Activated CD8-positive, alpha-beta memory T cell treated with anti-CD3 and anti-CD28 coated beads for 4 hours (primary cell): ENCODE data around the gene EPN2.

Experiments used
- DNase-seq, 2 donors: peaks; one replicate each; pipeline ENCODE4 v3.0.0-alpha.2; 2020; ENCODE audit warnings: low read depth in 2 of 2

Gene EPN2

GRCh38 chr17:19365833-19366636, 128.9 kb downstream of the EPN2 start:
- no peak for DNase-seq

- no peak for DNase-seq
Observed at GRCh38 chr17:19366637-19366972, 129.4 kb downstream of the EPN2 start.

- no peak for DNase-seq
Observed at GRCh38 chr17:19368229-19368628, 131.1 kb downstream of the EPN2 start.

- no peak for DNase-seq
Observed at GRCh38 chr17:19369107-19369778, 132.1 kb downstream of the EPN2 start.

- DNase-seq = no peak
Observed at GRCh38 chr17:19369846-19370492, 132.8 kb downstream of the EPN2 start.

GRCh38 chr17:19370493-19370960, 133.4 kb downstream of the EPN2 start:
- DNase-seq = no peak

GRCh38 chr17:19371259-19372010, 134.3 kb downstream of the EPN2 start:
- DNase-seq = no peak

GRCh38 chr17:19372011-19372370, 134.8 kb downstream of the EPN2 start:
- no peak for DNase-seq

- no peak for DNase-seq
Observed at GRCh38 chr17:19372439-19372838, 135.3 kb downstream of the EPN2 start.

- no peak for DNase-seq
Observed at GRCh38 chr17:19372866-19373504, 135.8 kb downstream of the EPN2 start.

GRCh38 chr17:19374136-19374535, 137.0 kb downstream of the EPN2 start:
- no peak for DNase-seq

GRCh38 chr17:19375732-19376131, 138.6 kb downstream of the EPN2 start:
- no peak for DNase-seq

GRCh38 chr17:19376811-19377210, 139.6 kb downstream of the EPN2 start:
- no peak for DNase-seq

GRCh38 chr17:19377602-19378415, 140.6 kb downstream of the EPN2 start:
- peak; percentile 80 to 89 for DNase-seq

- no peak for DNase-seq
Observed at GRCh38 chr17:19378416-19379360, 141.5 kb downstream of the EPN2 start, which contains the start of gene MAPK7. MAPK7 (plus strand) TSS chr17:19378498; CDS start chr17:19378901, 403 bp downstream.

GRCh38 chr17:19379361-19380065, 142.3 kb downstream of the EPN2 start:
- DNase-seq = no peak

GRCh38 chr17:19380481-19381301, 143.5 kb downstream of the EPN2 start:
- no peak for DNase-seq

GRCh38 chr17:19381361-19381740, 144.2 kb downstream of the EPN2 start:
- DNase-seq = no peak
